RWPE2 (cell line): Measurements from ENCODE around the gene PODXL.

Source experiments
- ATAC-seq: fragments of 200-7000 bp; cut with Tn5 transposase; 3 replicates; pipeline ENCODE4 v1.9.1; 2021; ENCODE audit warnings: low read depth
- DNase-seq: peaks from one replicate; pipeline ENCODE4 v3.0.0-alpha.2; 2020; ENCODE audit warnings: low spot score
- H3K27ac ChIP-seq: fragments of 450-650 bp; 2 replicates; pipeline ENCODE4 v1.5.1; 2017; ENCODE audit warnings: mild to moderate bottlenecking; ENCODE audit not compliant: poor library complexity, severe bottlenecking
- H3K27me3 ChIP-seq: fragments of 250-450 bp; sonication (Bioruptor Pico); 2 replicates; pipeline ENCODE4 v1.5.1; 2021; ENCODE audit warnings: mild to moderate bottlenecking, moderate library complexity; ENCODE audit not compliant: insufficient read depth, poor library complexity, severe bottlenecking
- H3K36me3 ChIP-seq: fragments of 250-450 bp; sonication (Bioruptor Pico); 2 replicates; pipeline ENCODE4 v1.5.1; 2020; ENCODE audit warnings: low read depth, mild to moderate bottlenecking, moderate library complexity
- H3K4me1 ChIP-seq: fragments of 250-450 bp; sonication (Bioruptor Pico); 2 replicates; pipeline ENCODE4 v1.5.1; 2021; ENCODE audit warnings: mild to moderate bottlenecking, moderate library complexity; ENCODE audit not compliant: insufficient read depth, poor library complexity, severe bottlenecking
- H3K4me3 ChIP-seq: fragments of 250-450 bp; sonication (Bioruptor Pico); 2 replicates; pipeline ENCODE4 v1.5.1; 2021; ENCODE audit warnings: mild to moderate bottlenecking, moderate library complexity; ENCODE audit not compliant: severe bottlenecking
- H3K9me3 ChIP-seq: fragments of 250-450 bp; sonication (Bioruptor Pico); 2 replicates; pipeline ENCODE4 v1.5.1; 2021; ENCODE audit warnings: mild to moderate bottlenecking, moderate library complexity; ENCODE audit not compliant: severe bottlenecking
- CTCF ChIP-seq: fragments of 450-650 bp; IDR thresholded peaks from one replicate; pipeline ENCODE4 v1.5.1; 2017; ENCODE audit warnings: mild to moderate bottlenecking, moderate library complexity; ENCODE audit not compliant: poor library complexity, severe bottlenecking

PODXL gene

GRCh38 chr7:131529617-131530016 lies 26.8 kb downstream of the PODXL start:
- DNase-seq = no peak
- ATAC-seq = no peak
- Histone ChIP-seq H3K27me3 (no peaks in the 10 kb centered on the region), H3K9me3 (no peaks in the 10 kb centered on the region), H3K36me3 (no peaks in the 10 kb centered on the region), H3K4me3 (no peak overlapping the region), H3K27ac (no peak overlapping the region), H3K4me1 (no peaks in the 10 kb centered on the region)
- no peak for TF ChIP-seq CTCF

GRCh38 chr7:131529179-131529578 lies 27.2 kb downstream of the PODXL start:
- no peak overlapping the region for H3K4me3 ChIP-seq
- no peaks in the 10 kb centered on the region for H3K27me3 ChIP-seq
- no peak for DNase-seq
- no peak for ATAC-seq
- H3K36me3 ChIP-seq = no peaks in the 10 kb centered on the region
- H3K4me1 ChIP-seq = no peaks in the 10 kb centered on the region
- TF ChIP-seq CTCF = no peak
- H3K9me3 ChIP-seq = no peaks in the 10 kb centered on the region
- H3K27ac ChIP-seq = no peak overlapping the region

- DNase-seq = no peak
- no peaks in the 10 kb centered on the region for H3K9me3 ChIP-seq
- H3K4me1 ChIP-seq = no peaks in the 10 kb centered on the region
- ATAC-seq = no peak
- no peak overlapping the region for H3K27ac ChIP-seq
- no peaks in the 10 kb centered on the region for H3K36me3 ChIP-seq
- no peaks in the 10 kb centered on the region for H3K27me3 ChIP-seq
- no peak overlapping the region for H3K4me3 ChIP-seq
- no peak for TF ChIP-seq CTCF
Measured at GRCh38 chr7:131527456-131527855, 29.0 kb downstream of the PODXL start.

GRCh38 chr7:131525820-131526219 lies 30.6 kb downstream of the PODXL start:
- peak; percentile 57; the same call in 2 of the 3 replicates for ATAC-seq
- H3K27ac ChIP-seq = no peak overlapping the region
- H3K4me1 ChIP-seq = peaks cover 8% of the 10 kb centered on the region

More at GRCh38 chr7:131525820-131526219, 30.6 kb downstream of the PODXL start:
- no peak for TF ChIP-seq CTCF
- H3K36me3 ChIP-seq = no peaks in the 10 kb centered on the region
- H3K4me3 ChIP-seq = no peak overlapping the region
- no peaks in the 10 kb centered on the region for H3K9me3 ChIP-seq
- DNase-seq = no peak
- H3K27me3 ChIP-seq = no peaks in the 10 kb centered on the region
